NCI-H446 treated with DMSO at 0.1 percent for 48 hours (cell line): ENCODE data around the gene VSTM2B.

Experiments
- DNase-seq: peaks from one replicate; lab custom pipeline; 2025; lab: John Stamatoyannopoulos, UW

The VSTM2B gene

GRCh38 chr19:29596080-29596727, 70.4 kb downstream of the VSTM2B start:
- DNase-seq = no peak

- no peak for DNase-seq
Observed at GRCh38 chr19:29596885-29597525, 71.2 kb downstream of the VSTM2B start.

- DNase-seq = no peak
Observed at GRCh38 chr19:29598036-29598435, 72.2 kb downstream of the VSTM2B start.

GRCh38 chr19:29598496-29598895, 72.7 kb downstream of the VSTM2B start:
- DNase-seq = no peak

DNA sequence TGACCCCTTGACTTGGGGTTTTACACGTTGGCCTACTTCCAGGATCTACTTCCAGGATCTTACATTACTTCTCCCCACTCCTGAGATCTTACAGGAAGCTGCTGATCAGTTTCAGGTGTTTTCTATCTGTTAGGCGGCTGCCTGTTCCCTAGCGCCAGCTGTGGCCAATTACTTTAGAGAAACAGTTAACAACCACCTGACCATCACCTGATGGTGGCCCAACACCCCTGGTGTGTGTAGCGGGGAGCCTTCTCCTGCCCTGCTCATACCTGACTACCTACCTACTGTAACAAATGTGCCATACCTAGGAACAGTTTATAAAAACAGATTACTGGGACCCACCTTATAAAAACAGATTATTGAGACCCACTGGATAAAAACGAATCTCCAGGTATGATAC, 77.5 kb downstream of the VSTM2B start:
- no peak for DNase-seq

DNA sequence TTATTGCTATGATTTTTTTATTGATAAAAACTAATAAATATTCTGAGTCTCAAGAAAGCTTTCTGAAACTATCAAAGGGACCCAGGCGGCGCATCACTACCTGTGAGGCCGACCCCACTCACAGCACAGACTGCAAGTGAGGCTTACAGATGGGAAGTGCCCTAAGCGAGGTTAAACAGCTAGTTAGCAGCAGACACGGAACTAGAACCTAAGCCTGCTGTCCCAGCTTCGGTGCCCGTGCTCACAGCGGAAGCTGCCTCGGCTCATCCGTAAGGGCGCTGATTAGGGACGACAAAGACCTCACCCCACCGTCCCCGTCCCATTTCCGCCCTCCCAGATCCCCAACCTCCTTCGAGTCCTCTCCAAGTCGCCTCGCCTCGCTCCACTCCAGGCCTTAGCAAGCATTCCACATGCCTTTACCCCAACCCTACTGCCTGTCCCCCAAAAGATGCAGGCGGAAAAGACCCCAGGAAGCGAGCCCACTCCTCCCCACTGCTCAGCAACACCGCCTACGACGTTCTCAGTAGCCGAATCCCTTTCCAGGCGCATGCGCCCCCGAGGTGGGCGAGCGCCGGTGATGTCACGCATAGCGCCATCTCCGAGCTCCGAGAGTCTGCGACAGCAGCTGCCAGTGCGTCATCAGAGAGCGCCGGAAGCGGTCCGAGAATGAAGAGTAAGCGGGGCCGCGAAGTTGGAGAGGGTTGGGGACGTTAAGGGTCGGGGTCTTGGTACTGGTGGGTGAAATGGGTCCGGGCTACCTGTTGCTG, 80.0 kb downstream of the VSTM2B start, which contains the start of gene POP4:
Gene POP4, plus strand, starts transcription at position 631 of the 767 bp plus-strand sequence. Its CDS starts 36 bp downstream, at position 667.
- DNase-seq = peak; percentile 83

- no peak for DNase-seq
Observed at GRCh38 chr19:29606420-29606747, 80.6 kb downstream of the VSTM2B start.

DNA sequence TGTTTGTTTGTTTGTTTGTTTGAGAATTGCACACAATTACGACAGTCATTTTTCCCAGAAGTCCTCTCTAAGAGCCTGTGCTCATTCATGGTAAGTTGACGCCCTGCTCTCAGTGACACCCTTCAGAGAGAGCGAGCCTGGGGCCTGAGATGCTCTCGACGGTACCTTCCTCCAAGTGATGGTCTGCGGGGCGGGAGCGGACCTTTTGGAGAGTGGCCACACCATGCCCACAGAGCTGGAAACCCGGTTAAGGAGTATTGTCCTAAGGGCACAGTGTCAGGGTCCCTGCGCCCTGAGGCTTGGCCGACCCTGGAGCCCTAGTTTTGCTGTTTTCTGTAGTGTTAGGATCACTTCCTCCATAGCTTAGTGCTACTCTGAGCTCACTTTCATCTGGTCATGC, 83.8 kb downstream of the VSTM2B start:
- DNase-seq = no peak

DNA sequence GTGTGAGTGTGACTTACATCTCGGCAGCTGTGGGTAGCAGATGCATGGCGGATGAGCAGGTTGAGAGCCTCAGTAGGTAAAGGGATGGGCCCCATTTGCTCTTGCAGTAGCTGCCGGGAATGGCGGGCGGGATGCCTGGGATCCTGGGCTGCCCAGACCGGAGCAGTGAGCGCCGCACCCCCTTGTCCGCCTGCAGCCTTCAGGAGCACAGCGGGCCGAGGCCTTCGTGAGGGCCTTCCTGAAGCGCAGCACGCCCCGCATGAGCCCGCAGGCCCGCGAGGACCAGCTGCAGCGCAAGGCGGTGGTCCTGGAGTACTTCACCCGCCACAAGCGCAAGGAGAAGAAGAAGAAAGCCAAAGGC, 84.4 kb downstream of the VSTM2B start:
- no peak for DNase-seq

DNA sequence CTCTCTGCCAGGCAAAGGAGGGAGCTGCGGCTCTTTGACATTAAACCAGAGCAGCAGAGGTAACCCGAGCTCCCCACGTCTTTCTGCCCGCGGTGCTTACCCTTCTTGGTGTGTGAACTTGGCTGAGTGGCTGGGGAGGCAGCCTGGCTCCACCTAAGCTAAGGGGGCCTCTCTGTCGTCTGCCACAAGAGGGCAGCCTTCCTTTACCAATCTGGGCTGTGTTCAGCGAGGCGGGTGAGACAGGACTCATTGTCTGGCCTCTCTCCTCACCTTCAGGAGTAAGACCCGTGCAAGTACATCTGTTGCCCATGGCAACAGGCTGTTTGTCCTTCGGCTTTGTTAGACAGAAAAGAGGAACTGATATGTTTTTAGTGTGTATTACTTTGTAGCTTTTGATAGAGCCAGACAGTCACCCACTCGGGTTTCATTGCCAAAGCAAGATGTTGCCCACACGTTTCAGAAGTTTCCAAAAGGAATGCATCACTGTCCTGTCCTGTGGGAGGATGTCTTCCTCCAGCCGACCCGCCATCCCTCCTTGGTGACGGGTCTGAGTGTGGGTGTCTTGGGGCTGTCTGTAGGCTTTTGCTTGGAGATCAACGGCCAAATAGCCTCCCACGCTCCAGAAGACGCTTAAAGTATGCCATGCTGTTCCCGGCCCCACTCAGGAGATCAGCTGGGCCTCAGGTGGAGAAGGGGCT, 84.9 kb downstream of the VSTM2B start:
- peak; percentile 27 for DNase-seq

DNA sequence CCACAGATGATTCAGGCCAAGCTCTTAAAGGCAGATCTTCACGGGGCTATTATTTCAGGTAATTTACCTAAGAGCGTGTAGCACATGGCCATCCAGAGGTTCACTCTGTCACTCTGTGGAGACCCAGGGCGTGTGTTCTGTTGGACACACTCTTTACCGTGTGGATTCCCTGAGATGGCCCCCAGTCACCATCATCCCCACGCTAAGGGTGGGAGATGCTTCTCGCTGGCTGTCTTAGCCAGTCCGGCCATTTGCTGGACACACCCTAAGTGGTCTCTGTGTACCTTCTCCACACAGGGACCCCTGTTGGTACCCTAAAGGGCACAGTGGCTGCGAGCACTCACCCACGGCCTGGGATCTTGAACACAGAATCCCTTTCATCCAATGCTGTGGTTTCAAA, 86.3 kb downstream of the VSTM2B start:
- no peak for DNase-seq

- no peak for DNase-seq
Observed at GRCh38 chr19:29612801-29613595, 87.2 kb downstream of the VSTM2B start.

DNA sequence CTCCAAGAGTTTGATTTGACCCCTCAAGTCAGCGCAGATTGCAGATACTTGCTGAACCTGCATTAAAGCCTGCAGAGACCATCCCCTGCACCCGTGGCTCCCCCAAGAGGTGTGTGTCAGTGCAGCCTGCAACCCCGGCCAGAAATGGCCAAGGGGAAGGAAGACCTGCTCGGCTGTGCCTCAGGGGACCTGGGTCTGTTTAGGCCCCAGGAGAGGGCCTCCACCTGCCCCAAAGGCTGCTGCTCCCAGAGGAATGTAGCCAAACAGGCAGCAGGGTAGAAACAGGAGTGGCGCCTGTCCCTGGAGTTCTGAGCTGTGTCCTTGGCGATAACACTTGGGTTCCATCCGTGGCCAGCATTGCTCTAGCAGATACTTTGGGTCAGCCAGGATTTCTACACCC, 88.3 kb downstream of the VSTM2B start:
- no peak for DNase-seq
